SIG-M5 (cell line): Measurements from ENCODE around the gene ANTXRL.
"Not testable (repeated sequence)": the region's sequence is repeated elsewhere in the genome, so short reads cannot be mapped to it uniquely, and the experiment has no call there.

Experiments
- DNase-seq: peaks from one replicate; lab custom pipeline; 2025; lab: John Stamatoyannopoulos, UW

ANTXRL gene

DNA sequence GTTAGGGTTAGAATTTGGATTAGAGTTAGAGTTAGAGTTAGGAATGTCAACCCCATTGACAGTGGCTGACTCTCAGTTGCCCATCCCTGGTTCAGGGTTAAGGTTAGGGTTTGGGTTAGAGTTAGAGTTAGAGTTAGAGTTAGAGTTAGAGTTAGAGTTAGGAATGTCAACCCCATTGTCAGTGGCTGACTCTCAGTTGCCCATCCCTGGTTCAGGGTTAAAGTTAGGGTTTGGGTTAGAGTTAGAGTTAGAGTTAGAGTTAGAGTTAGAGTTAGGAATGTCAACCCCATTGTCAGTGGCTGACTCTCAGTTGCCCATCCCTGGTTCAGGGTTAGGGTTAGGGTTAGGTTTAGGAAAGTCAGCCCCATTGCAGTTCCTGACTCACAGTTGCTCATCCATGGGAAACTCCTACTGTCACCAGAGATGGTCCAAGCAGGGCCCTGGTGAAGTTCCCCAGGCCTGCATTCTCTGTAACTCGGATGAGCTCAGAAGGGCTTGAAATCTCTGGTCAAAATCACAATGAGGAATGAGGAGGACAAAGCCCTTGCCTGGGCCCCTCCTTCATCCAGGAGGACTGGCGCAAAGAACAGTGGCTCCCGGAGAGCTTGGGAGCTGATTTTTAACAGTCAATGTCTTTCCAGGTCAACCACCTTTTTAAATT lies 8.7 kb downstream of the ANTXRL start:
- not testable (repeated sequence) for DNase-seq

DNA sequence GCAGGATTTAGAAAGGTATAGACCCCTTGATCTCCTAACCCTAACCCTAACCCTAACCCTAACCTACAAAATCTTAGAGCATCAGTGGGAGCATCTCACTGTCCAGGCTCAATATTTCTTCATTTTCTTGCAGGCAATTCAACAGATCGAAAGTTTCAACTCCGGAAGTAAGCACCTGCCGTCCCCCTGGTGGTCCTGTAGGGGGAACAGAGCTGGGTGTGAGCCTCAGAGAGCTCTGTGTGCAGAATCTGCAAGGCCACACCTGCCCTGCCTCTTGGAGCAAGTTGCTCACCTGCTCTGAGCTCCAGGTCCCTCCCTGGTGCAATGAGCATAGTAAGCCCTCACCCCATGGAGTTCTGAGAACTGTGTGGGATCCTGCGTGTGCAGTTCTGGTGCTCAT lies 9.3 kb downstream of the ANTXRL start:
- DNase-seq: not testable (repeated sequence)

DNA sequence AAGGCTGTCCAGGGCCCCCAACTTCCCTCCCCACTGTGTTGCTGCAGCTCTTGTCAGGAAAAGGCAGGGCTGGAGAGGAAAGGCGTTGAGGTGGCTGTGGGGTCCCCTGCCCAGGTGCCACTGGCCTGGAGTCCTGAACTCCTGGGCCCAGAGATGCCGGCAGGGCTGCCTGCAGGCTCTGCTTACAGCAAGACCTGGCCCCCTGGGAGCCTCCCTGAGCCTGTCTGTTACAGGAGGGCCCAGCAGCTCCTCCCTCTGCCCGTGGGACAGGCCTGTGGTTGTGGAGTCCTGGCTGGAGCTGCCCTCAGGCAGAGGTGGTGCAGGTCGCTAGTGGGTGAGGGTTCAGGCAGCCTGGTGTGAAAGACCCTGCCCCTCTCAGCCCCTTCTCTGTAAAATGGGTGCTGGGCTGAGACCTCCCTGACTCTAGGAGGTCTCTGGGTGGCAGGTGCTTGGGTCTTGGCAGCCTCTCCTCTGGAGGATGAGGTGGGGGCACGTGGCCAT lies 9.9 kb downstream of the ANTXRL start:
- no peak for DNase-seq

DNA sequence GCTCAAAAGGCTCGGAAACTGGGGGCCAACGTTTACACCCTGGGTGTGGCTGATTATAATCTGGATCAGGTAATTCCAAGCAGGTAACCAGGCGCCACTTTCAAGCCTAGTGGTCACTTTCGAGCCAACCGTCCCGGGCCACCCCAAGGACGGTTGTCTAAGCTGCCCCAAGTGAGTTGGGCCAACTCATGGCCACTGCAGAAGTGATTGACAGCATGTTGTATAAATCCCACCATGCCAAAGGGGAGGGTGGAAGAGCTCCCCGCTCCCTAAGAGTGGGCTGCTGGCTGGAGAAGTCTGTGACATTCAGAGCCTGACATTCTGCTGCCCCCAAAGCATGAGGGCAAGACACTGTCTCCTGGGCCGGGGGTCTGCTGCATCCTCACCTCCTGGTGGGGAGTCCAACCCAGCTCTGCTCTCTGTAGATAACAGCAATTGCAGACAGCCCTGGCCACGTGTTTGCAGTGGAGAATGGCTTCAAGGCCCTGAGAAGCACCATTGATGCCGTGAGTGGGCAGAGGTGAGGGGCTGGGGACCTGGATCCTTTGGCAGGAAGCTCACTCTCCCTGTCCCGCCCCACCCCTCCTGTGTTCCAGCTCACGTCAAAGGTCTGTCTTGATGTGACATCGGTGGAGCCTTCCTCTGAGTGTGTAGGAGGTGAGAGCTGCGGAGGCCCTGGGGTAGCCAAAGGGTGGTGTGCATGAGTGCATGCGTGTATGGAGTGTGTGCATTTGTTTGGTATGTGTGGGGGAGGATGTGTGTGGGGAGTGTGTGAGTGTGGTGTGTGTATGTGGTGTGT lies 10.8 kb downstream of the ANTXRL start:
- no peak for DNase-seq

DNA sequence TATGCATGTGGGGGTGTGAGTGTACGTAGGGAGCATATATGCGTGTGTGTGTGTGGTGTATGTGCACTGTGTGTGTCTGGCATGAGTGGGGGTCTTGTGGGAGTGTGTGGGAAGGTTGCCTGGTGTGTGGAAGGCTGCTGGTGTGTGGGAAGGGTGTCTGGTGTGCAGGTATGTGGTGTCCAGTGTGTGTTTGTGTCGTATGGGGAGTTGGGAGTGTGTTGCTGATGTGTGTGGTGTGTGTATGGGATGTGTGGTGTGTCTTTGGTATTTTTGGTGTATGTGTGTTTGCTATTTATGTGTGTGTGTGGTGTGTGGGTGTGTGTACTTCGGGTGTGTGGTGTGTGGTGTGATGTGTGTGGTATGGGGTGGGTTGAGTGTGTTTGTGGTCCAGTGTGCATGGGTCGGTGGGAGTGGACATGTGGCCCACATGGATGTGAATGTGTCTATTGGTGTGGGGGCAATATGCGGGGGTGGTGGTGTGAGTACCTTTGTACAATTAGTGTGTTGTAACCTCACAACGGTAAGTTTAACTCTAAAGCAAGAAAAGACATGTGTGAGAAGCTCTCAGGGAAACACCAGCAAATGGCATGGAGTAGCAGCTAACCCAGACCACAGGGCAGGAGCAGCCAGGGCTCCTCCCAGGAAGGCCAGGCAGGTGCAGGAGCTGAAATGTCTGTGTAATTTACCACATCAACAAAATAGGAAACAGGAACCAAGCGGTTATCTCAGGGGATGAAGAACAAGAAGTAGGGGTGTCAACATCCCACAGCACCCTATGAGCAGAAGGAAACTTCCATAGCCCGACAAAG lies 11.9 kb downstream of the ANTXRL start:
- peak; percentile 15 for DNase-seq

DNA sequence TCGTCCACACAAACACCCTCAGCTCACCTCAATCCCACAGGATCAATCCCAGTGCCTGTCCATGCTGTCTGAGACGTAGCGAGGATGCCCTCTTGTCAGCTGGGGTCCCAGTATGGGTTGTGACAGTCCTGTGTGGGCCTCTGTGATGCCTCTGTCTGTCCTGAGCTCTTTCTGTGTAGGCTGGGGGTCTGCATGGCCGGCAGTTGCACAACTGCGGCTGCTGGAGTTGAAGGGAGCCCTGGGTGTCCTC lies 12.4 kb downstream of the ANTXRL start:
- DNase-seq: no peak

DNA sequence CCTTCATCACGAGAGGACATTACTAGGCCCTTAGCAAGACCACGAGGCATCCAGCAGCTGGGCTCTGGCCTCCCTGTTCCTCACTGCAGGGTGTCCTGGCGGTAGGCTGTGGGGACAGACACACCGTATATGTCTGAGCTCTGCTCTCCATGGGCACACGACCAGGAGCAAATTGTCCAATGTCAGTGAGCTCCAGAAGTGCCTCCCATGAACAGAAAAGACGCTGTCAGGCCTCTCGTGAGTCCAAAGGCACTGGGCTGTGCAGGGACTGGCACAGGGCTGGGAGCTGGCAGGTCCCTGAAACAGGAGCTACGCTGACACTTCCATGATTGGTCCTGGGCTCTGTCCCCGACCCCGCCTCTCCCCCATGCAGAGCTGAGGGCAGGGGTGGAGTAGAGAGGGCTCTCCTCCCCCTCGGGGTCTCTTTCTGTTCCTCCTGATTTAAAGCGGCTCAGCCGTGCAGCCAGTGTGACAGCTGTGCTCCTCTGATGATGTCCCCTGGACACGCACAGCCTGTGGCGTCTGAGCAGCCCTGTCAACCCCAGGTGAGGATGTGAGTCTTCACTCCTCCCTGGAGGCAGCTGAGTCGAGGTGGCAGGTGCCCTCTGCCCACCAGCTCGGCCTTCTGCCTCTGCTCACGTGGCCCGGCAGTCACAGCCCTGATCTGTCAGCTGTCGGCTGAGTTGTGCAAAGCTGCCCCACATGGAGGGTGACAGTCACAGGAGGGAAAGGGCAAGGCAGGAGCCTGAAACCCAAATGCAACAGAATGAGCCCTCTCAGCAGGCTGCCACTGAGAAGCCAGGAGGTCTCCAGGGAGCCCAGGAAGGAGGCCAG lies 13.0 kb downstream of the ANTXRL start:
- no peak for DNase-seq

DNA sequence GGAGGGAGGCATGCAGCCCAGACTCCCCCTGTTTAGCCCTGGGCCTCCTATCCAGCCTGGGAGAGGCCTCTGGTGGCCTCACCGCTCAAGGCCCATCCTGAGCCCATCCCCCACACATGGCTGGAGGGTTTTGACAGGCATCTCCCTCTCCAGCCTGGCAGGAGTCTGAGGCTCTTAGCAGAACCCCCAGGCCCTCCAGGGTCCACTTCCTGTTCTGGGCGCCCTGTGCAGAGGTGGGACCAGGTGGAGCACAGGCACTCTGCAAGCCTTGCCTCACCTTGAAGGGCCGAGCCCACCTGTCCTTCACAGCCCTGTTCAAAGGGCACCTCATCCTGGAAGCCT lies 13.5 kb downstream of the ANTXRL start:
- not testable (repeated sequence) for DNase-seq

DNA sequence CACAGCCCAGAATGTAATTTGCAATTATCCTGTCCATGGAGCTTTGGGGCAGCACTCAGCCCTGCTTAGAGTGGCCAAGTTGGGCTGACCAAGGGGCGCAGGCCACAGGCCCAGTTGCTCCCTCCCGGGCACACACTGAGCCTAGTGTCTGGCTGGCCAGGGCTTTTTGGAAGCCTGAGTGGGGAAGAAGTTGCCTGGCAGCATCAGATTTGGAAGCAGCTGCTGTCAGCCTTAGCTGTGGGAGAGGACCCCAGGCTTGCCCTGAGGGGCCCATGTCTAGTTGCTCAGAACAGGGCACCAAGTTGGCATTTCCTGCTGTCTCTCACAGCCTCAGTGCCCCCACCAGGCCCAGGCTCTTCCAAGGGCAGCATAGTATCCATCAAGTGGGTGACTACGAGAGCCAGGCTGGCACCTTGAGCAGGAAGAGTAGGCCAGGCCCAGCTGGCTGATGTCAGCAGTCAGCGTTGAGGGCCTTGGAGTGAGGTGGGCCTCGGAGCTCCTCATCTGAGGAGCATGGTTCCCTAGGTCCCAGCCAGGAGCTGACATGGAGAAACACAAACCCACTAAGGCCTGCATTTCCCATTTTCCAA lies 14.4 kb downstream of the ANTXRL start:
- no peak for DNase-seq

DNA sequence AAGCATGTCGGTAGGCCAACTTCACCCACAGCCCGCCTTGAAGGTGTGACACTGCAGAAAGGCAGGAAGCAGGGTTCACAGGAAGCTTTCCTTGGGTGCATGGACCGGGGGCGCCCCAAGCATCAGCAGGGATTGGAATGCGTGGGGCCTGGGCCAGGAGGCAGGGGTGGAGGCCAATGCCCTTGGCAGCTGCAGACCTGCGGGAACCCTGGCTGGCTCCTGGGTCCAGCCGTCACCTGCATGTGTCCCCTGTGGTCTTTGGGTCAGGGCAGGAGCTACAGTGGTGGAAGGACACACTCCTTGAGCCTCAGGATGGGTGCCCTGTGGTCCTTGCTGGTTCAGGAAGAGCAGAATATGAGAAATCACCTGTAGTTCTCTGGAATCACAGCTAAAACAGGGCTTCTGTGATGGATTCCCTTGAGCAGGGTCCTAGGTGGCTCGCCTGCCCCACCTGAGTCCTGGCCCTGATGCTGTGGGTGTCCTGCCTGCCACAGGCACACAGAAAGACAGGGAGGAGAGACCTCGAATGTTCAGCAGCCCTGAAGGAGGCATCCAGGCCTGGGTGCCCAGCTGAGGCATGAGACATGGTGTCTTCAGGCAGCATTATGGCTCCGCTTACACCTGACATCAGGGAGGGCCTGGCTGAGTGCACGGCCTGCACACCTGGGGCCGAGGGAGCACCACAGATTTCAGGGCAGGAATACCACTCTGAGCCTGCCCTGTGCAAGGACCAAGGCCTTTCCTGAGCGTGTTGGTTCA lies 15.1 kb downstream of the ANTXRL start:
- DNase-seq: no peak

DNA sequence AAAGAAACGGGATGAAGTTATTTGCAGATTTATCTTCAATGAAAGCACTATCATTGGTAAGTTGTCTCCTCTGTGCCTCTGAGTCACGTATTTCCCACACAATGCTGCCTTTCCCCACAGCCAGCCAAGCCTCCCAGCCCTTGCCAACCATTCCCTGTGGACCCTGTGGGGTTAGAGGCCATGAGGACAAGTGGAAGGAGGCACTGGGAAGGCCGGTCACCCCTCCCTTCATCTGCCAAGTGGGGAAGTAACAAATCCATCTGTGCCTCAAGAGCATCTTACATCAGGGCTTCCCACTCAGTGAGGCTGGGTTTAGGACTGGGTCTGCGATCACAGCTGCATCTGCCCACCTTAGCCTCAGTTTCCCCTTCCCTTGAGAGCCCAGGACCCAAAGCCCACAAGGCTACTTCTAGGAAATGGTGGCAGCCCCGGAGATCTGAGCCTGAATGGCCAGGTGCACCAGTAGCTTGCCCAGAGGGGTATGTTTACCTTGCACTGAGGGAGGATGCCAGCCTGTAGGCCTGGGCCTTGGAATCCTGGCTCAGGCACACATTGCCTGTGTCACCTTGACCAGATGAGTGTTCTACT lies 16.1 kb downstream of the ANTXRL start:
- not testable (repeated sequence) for DNase-seq

DNA sequence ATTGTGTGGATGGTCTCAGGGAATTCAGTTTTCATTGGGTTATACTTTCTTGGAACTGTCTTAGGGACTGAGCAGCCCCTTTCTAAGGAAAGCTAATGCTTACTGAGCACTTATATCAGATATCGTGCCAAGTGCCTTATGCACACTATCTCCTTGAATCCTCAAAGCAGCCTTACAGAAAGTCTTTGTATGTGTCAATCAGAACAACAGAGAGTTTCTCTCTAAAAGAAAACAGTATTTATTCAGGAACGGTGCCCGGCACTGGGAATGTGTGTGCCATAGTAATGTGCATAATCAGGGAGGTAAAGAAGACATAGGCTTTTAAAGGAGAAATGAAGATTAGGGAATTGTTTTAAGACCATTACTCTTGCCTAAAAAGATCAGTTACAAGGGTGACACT lies 17.3 kb downstream of the ANTXRL start:
- DNase-seq: no peak

DNA sequence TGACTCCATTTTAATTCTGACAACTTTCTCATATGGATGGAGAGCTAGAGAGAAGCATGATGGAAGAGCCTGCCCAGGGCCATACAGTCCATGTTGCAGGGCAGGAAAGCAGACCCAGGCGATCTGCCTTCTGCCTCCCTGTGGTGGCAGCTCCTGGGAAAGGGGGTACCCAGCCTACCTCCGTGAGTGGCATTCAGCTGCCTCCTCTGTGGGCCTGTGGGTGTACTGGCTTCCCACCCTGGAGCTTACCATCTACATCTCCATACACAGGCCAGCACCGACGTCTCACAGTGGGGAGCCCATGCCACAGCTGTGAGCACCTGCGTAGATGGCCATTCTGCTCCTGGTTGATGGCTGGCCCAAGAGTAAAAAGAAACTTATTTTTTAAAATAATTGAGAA lies 17.9 kb downstream of the ANTXRL start:
- not testable (repeated sequence) for DNase-seq

DNA sequence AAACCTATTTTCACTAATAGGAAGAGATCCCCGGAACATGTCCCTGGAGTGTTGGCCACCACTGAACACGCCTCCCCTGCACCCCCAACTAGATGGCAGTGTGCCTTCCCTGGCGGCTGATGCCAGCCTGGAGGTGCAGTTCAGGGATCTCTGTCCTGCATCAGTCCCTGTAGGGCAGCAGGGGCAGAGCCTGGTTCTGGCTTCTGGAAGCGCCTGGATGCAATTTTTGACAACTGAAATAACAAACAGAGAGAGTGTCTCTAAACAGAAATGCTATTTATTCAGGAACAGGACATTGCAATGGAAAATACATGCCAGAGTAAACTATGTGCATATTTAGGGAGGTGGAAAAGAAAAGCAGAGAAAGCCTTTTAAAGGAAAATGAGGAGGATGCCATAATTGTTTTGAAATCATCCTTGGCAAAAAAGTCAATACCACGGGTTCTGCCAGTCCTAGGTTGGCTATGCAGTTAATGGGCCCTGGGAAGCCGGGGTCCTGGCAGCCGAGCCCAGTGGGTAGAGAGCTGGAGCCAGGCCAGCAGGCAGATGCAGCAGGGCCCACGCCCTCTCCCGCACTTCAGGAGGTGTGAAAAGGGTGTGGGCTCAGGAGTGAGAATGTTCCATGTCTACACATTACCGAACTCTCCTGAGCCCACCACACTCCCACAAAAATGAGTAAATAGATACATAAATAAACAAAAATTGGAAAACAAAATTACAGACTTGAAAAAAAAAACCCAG lies 18.5 kb downstream of the ANTXRL start:
- no peak for DNase-seq

DNA sequence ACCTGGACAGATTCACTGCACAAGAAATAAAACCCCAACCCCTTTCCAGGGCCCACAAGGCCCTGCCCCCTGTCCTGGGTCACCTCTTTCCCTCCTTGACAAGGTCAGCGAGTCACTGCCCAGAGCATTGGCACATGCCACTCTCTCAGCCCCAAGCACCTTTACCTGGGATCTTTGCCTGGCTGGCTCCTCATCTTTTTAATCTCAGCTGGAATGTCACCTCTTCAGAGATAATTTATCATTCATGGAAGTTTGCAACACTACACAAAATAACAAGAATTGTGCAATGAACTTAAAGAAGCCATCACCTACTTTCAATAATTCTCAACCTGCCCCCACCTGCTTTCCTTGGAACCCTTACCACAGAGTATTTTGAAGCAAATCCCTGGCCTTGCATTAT lies 19.2 kb downstream of the ANTXRL start:
- no peak for DNase-seq

DNA sequence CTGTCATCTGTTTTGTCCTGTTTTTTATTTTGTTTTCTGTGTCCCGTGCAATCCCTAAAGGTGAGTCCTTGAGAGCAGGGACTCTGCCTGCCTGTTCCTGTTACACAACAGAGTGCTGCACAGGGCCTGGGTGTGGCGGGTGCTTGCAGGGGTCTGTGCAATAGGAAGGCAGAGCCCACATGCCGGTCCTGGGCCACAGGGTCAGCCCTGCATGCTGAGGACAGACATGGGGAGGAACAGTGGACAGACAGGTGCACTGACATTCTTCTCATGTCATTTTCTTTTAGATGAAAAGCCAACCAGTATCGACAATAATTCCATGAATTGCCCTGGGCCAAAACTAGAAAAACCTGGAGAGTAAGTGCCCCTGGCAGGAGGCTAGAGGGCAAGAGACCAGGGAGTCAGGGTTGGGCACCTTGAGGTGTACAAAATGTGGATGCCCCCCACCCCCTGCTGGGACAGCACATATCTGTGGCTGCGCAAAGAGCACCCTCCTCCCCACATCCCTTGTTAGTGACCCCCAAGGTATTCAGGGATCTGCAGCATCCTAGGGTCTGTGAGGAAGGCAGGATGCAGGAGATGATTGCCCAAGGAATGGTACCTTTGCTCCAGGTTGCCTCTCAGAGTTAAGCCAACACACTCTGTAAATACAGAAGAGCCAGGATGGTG lies 19.9 kb downstream of the ANTXRL start:
- no peak for DNase-seq

DNA sequence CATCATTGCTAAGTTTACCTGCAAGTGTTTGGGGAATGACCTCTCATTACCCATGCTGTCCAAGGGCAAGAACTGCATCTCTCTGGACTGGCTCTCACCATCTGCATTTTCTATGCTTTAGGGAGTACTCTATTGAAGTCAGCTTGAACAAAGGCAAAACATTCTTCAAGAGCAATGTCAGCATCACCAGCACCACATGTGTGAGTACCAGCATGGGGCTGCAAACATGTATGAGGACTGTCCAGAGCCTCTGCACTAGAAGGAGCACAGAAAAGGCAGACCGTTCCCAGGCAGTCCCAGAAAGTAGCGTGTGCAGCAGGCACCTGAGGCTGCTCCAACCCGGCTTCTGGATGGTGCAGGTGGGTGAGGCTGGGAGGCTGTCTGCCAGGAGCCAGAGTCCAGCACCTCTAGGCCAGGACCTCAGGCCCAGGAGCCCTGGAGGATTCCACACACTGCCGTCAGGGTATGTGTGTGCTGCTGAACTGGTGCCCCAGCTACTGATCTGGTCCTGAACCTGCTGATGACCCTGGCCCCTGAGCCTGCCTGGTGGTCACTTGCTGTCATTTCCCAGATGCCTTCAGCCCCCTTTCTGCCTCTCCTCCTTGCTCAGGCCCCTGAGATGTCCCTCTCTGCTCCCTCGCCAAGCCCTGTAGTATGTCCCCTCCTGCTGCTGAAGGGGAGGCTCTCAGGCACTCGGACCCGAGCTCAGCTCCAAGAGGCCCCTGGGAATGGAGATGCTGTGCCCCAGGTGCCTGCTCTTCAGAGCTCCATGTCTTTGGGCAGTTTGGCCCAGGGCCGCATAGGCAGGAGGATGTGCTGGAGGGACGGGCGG lies 20.7 kb downstream of the ANTXRL start:
- no peak for DNase-seq

DNA sequence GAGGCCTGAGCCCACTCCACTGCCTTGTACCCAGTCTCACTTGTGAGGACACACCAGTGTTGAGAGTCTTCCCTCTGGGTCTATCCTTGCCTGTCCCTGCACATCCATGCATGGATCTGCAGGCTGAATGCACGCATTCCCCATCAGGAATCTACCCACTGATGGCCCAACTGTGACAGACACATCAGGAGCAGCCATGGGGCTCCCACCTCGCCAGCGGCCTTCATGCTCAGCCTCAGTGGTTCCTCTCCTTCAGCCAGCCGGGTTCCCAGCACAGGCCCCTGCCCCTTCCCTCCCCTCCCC lies 21.3 kb downstream of the ANTXRL start:
- no peak for DNase-seq
